HG03060 (cell line): ENCODE results near the gene SLC30A7.
"Not testable (repeated sequence)": the region's sequence is repeated elsewhere in the genome, so short reads cannot be mapped to it uniquely, and the experiment has no call there.

Experiments
- ATAC-seq: cut with Tn5 transposase; IDR thresholded peaks from one replicate; pipeline ENCODE4 v1.9.1; 2021; ENCODE audit warnings: low read depth, moderate number of reproducible peaks; ENCODE audit not compliant: unreplicated experiment

SLC30A7 gene

GRCh38 chr1:100895540-100896480 is at the start of gene SLC30A7:
SLC30A7 (plus strand) TSS chr1:100896090; CDS start chr1:100896263, 173 bp downstream.
- ATAC-seq, result peak; percentile 58

GRCh38 chr1:100847361-100848082 is 48.4 kb upstream of the SLC30A7 start:
- ATAC-seq, result no peak

- ATAC-seq, result no peak
Measured at GRCh38 chr1:100851726-100852125, 44.2 kb upstream of the SLC30A7 start.

- ATAC-seq, result no peak
Measured at GRCh38 chr1:100852976-100853375, 42.9 kb upstream of the SLC30A7 start.

- ATAC-seq, result not testable (repeated sequence)
Measured at GRCh38 chr1:100855116-100855515, 40.8 kb upstream of the SLC30A7 start.

- no peak for ATAC-seq
Measured at GRCh38 chr1:100860397-100860991, 35.4 kb upstream of the SLC30A7 start.

GRCh38 chr1:100861379-100861778 is 34.5 kb upstream of the SLC30A7 start:
- no peak for ATAC-seq

- ATAC-seq, result no peak
Measured at GRCh38 chr1:100862591-100862990, 33.3 kb upstream of the SLC30A7 start.

- no peak for ATAC-seq
Measured at GRCh38 chr1:100866041-100866900, 29.6 kb upstream of the SLC30A7 start.

- ATAC-seq, result no peak
Measured at GRCh38 chr1:100866901-100867206, 29.0 kb upstream of the SLC30A7 start.

- no peak for ATAC-seq
Measured at GRCh38 chr1:100868364-100868995, 27.4 kb upstream of the SLC30A7 start.

GRCh38 chr1:100869996-100870395 is 25.9 kb upstream of the SLC30A7 start:
- ATAC-seq, result no peak

- no peak for ATAC-seq
Measured at GRCh38 chr1:100874433-100874832, 21.5 kb upstream of the SLC30A7 start.

GRCh38 chr1:100875228-100875627 is 20.7 kb upstream of the SLC30A7 start:
- ATAC-seq, result no peak

- no peak for ATAC-seq
Measured at GRCh38 chr1:100876291-100876690, 19.6 kb upstream of the SLC30A7 start.

- no peak for ATAC-seq
Measured at GRCh38 chr1:100879422-100879821, 16.5 kb upstream of the SLC30A7 start.

- no peak for ATAC-seq
Measured at GRCh38 chr1:100881687-100882086, 14.2 kb upstream of the SLC30A7 start.

- ATAC-seq, result no peak
Measured at GRCh38 chr1:100882698-100883097, 13.2 kb upstream of the SLC30A7 start.

GRCh38 chr1:100883963-100884362 is 11.9 kb upstream of the SLC30A7 start:
- ATAC-seq, result no peak

GRCh38 chr1:100889007-100889406 is 6.9 kb upstream of the SLC30A7 start:
- ATAC-seq, result not testable (repeated sequence)
